Breast epithelium (tissue), 4 donors: Measurements from ENCODE around the gene GAREM2. TPM values are rescaled to one million over a fixed set of nuclear protein-coding genes. Genes with fewer than 3 reads are reported as not detected.
A peak's percentile ranks its signal among the peaks of the same experiment; 100 is the strongest.

Experiments used
- DNase-seq, 2 donors: peaks; one replicate each; pipeline ENCODE4 v3.0.0-alpha.2; 2019; ENCODE audit warnings: low spot score in 2 of 2
- H3K27ac ChIP-seq, 2 donors: fragments of 200-600 bp; sonication (generic) in 1 of 2; one replicate each; pipeline ENCODE4 v1.5.1; 2016 to 2019; ENCODE audit warnings: mild to moderate bottlenecking in 1 of 2
- H3K27me3 ChIP-seq, 2 donors: fragments of 200-600 bp; sonication (generic) in 1 of 2; one replicate each; pipeline versions ENCODE4 v1.5.1 to v1.6.0; 2017 to 2019; ENCODE audit warnings: control low read depth in 1 of 2, mild to moderate bottlenecking in 1 of 2
- H3K36me3 ChIP-seq: fragments of 200-600 bp; one replicate; pipeline ENCODE4 v1.5.1; 2019
- H3K4me1 ChIP-seq, 2 donors: fragments of 200-600 bp; sonication (generic); one replicate each; pipeline ENCODE4 v1.5.1; 2016 to 2019; ENCODE audit warnings: control low read depth in 1 of 2
- H3K4me3 ChIP-seq, 3 donors: fragments of 200-600 bp; sonication (generic); 1 replicate in 2 of 3; 2 replicates in 1 of 3; pipeline ENCODE4 v1.5.1; 2016 to 2019; ENCODE audit warnings: mild to moderate bottlenecking in 3 of 3, moderate library complexity in 2 of 3
- H3K9me3 ChIP-seq, 2 donors: fragments of 200-600 bp; sonication (generic) in 1 of 2; one replicate each; pipeline ENCODE4 v1.5.1; 2016 to 2019; ENCODE audit warnings: control low read depth in 1 of 2
- POLR2A ChIP-seq: fragments of 450-650 bp; IDR thresholded peaks from one replicate; pipeline ENCODE4 v1.6.1; 2016; ENCODE audit warnings: antibody characterized with exemption, mild to moderate bottlenecking, moderate library complexity
- POLR2AphosphoS5 ChIP-seq, 3 donors: sonication (generic); formaldehyde crosslinking; IDR thresholded peaks; one replicate each; pipeline ENCODE4 v1.6.1; 2017; ENCODE audit warnings: antibody characterized with exemption in 3 of 3
- intact Hi-C: fragments of 100-400 bp; cut with DNase I; formaldehyde crosslinking; loops from one replicate; pipeline ENCODE4 v1.15.1; 2023; ENCODE audit warnings: low total_unique reads
- total RNA-seq, 3 donors: library from RNA; depleted of rRNA; stranded (reverse); fragments of >200 nt; gene quantifications; one replicate each; pipeline ENCODE4 v1.1.0, GENCODE V29; 2016
- TF ChIP-seq, protein P1 (sequence below), 3 donors: fragments of 450-650 bp; IDR thresholded peaks; one replicate each; pipeline ENCODE4 v1.5.1; 2016 to 2017; ENCODE audit warnings: antibody characterized with exemption in 3 of 3, mild to moderate bottlenecking in 3 of 3, moderate library complexity in 3 of 3

Gene GAREM2
- 1 to 10 TPM; 1.2 to 2.0 (median 1.4) TPM for total RNA-seq

DNA sequence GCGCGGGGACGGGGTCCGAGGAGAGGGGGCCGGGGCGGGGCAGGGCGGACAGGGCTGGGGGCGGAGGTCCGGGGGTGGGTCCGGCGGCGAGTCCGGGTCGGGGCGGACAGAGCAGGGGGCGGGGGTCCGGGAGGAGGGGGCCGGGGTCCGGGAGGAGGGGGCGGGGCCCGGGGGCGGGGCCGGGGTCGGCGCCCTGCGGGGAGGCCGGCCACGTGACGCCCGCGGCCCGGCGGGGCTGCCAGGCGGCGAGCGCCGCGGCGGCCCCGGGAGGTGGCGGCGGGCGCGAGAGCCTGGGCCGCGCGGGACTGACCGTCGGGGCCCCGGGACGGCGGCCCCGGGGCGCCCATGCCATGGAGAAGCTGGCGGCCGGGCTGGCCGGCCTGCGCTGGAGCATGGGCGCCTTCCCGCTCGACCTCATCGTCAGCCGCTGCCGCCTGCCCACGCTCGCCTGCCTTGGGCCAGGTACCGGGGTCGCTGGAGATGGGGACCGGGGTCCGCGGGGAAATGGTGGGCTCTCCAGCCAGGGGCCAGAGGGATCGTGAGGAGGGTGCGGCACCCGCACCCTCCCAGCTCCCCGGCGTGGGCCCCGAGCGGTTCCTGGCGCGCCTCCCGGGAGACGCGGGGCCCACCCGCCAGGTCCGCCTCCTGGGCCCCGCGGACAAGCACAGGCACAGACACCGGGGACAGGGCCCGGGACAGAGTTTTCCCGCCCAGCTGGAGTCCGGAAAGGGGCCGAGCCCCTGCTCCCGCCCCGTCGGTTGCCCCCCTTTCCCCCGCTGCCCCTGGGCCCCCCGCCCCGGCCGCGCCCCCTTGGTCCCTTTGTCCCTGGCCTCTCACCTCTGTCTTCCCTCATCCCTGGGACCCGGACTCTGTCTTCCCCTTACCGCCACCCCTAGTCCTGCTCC, at the start of gene GAREM2:
Gene GAREM2, plus strand, starts transcription at position 218 of the 905 bp plus-strand sequence. Its CDS starts 133 bp downstream, at position 351.
- TF ChIP-seq POLR2A (no peak), POLR2AphosphoS5 (IDR thresholded peaks at IDR 0.05) (no peak)
- TF ChIP-seq, protein P1, sequence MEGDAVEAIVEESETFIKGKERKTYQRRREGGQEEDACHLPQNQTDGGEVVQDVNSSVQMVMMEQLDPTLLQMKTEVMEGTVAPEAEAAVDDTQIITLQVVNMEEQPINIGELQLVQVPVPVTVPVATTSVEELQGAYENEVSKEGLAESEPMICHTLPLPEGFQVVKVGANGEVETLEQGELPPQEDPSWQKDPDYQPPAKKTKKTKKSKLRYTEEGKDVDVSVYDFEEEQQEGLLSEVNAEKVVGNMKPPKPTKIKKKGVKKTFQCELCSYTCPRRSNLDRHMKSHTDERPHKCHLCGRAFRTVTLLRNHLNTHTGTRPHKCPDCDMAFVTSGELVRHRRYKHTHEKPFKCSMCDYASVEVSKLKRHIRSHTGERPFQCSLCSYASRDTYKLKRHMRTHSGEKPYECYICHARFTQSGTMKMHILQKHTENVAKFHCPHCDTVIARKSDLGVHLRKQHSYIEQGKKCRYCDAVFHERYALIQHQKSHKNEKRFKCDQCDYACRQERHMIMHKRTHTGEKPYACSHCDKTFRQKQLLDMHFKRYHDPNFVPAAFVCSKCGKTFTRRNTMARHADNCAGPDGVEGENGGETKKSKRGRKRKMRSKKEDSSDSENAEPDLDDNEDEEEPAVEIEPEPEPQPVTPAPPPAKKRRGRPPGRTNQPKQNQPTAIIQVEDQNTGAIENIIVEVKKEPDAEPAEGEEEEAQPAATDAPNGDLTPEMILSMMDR (IDR thresholded peaks at IDR 0.05) = no peak
- Histone ChIP-seq H3K27ac (no peak within 1 kb of the TSS), H3K9me3 (no peaks in the 10 kb centered on the region), H3K27me3 (peaks cover 10 to 18% of the 10 kb centered on the region in 2 donors), H3K4me1 (peaks cover 0 to 9% of the 10 kb centered on the region in 2 donors), H3K36me3 (no peaks in the 10 kb centered on the region), H3K4me3 (peak within 1 kb of the TSS; percentile 31 to 72 (median 52))
- peak in 1 of 2 donors; percentile 49 for DNase-seq
- intact Hi-C loops = no loop called here

DNA sequence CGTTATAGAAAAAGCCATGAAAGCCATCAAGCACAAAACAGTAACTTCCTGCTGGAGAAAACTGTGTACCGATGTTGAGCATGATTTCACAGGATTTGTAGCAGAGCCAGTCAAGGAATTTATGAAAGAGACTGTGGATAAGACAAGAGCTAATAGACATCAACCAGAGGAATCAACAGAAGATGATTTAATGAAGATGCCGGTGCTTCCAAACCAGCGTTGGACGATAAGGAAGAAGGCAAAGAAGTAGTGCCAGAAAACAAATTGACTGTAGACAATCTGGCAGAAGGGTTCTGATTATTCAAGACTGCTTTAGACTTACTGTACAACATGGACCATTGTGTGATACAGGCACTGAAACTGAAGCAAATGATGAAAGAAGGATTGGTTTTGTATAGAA, 49.5 kb upstream of the GAREM2 start:
- H3K4me3 ChIP-seq = no peak overlapping the region
- no peaks in the 10 kb centered on the region for H3K27me3 ChIP-seq
- H3K4me1 ChIP-seq = no peaks in the 10 kb centered on the region
- intact Hi-C loops = no loop called here
- no peak for TF ChIP-seq POLR2AphosphoS5 (IDR thresholded peaks at IDR 0.05)
- TF ChIP-seq, protein P1 (IDR thresholded peaks at IDR 0.05) = no peak
- TF ChIP-seq POLR2A = no peak
- DNase-seq = no peak
- no peaks in the 10 kb centered on the region for H3K36me3 ChIP-seq
- H3K9me3 ChIP-seq = no peaks in the 10 kb centered on the region
- H3K27ac ChIP-seq = no peak overlapping the region

DNA sequence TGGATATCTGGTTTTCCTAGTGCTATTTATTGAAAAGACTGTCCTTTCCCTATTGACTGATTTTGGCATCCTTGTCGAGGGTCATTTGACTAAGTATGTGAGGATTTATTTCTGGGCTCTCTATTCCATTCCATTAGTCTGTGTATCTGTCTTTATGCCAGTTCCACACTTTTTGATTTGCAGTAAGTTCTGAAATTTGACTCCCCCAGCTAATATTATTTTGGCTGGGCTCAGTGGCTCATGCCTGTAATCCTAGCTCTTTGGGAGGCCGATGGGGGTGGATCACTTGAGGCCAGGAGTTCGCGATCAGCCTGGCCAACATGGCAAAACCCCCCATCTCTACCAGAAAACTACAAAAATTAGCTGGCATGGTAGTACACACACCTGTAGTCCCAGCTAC, 46.8 kb upstream of the GAREM2 start:
- Histone ChIP-seq H3K27ac (no peak overlapping the region), H3K27me3 (no peaks in the 10 kb centered on the region), H3K36me3 (no peaks in the 10 kb centered on the region), H3K4me3 (no peak overlapping the region), H3K4me1 (no peaks in the 10 kb centered on the region), H3K9me3 (no peaks in the 10 kb centered on the region)
- TF ChIP-seq POLR2A = no peak
- TF ChIP-seq POLR2AphosphoS5 (IDR thresholded peaks at IDR 0.05) = no peak
- TF ChIP-seq, protein P1 (IDR thresholded peaks at IDR 0.05) = no peak
- intact Hi-C loops = no loop called here
- DNase-seq = no peak

DNA sequence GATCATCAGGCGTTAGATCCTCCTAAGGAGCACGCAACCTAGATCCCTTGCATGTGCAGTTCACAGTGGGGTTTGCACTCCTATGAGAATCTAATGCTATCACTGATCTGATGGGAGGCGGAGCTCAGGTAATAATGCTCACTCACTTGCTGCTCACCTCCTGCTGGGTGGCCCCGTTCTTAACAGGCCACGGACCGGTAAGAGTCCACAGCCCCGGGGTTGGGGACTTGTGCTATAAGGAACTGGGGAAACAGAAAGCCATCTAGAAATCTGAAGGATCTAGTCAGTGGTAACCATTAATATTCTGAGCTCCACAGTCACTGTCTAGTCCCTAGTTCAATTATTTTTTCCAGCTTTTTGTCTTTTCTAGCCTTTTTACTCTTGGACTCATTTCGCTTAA, 44.7 kb upstream of the GAREM2 start:
- no peaks in the 10 kb centered on the region for H3K4me1 ChIP-seq
- no peak for DNase-seq
- intact Hi-C loops = no loop called here
- no peaks in the 10 kb centered on the region for H3K36me3 ChIP-seq
- no peaks in the 10 kb centered on the region for H3K9me3 ChIP-seq
- H3K4me3 ChIP-seq = no peak overlapping the region
- TF ChIP-seq POLR2A (no peak), POLR2AphosphoS5 (IDR thresholded peaks at IDR 0.05) (no peak)
- TF ChIP-seq, protein P1 (IDR thresholded peaks at IDR 0.05) = no peak
- no peaks in the 10 kb centered on the region for H3K27me3 ChIP-seq
- no peak overlapping the region for H3K27ac ChIP-seq

DNA sequence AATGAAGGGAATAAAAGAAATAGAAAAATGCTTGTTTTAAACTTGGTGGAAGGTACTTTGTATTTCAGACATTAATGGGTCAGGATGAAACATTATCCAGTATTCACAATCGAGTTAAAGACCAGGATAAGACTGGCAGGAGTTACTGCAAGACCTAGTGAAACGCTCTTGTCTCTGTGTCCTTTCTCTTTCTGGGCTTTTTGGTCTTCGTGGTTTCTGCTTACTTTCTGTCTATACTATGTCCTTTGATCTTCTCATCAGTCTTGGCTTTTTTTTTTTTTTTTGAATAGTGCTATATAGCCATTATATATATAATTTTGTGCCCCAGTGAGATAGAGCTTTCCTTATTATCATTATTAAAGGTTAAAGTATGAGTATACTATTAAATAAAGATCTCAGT, 42.1 kb upstream of the GAREM2 start:
- Histone ChIP-seq H3K27me3 (no peaks in the 10 kb centered on the region), H3K36me3 (no peaks in the 10 kb centered on the region), H3K4me1 (no peaks in the 10 kb centered on the region), H3K4me3 (no peak overlapping the region), H3K27ac (no peak overlapping the region), H3K9me3 (no peaks in the 10 kb centered on the region)
- no peak for DNase-seq
- intact Hi-C loops = no loop called here
- TF ChIP-seq, protein P1 (IDR thresholded peaks at IDR 0.05) = no peak
- TF ChIP-seq POLR2AphosphoS5 (IDR thresholded peaks at IDR 0.05) (no peak), POLR2A (no peak)
